GM15510 (cell line): ENCODE data around the gene WTAP.

ENCODE experiments used
- POLR2A ChIP-seq: IDR thresholded peaks from 3 replicates; pipeline ENCODE4 v1.6.1; 2011; ENCODE audit warnings: borderline replicate concordance; ENCODE audit not compliant: insufficient read length; ENCODE audit errors: extremely low read depth

WTAP gene

GRCh38 chr6:159777240-159777904 lies 50.1 kb downstream of the WTAP start:
- no peak for TF ChIP-seq POLR2A

DNA sequence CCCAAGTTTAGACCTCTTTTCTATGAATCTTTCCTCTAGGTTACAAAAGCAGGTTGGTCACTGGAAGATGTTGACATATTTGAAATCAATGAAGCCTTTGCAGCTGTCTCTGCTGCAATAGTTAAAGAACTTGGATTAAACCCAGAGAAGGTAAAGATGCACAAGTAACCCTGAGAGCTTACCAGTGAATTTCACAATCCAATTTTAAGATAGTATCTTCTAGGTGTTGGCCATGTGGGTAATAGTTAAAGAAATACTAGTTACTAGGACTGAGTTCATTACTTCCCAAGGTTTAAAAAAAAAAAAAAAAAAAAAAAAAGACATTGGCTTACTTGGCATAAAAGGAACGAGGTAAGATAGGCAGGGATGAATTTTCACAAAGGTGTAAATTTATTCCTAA lies 50.8 kb downstream of the WTAP start:
- TF ChIP-seq POLR2A: no peak

- TF ChIP-seq POLR2A: no peak
Measured at GRCh38 chr6:159778542-159779103, 51.3 kb downstream of the WTAP start.

- no peak for TF ChIP-seq POLR2A
Measured at GRCh38 chr6:159788276-159788675, 61.0 kb downstream of the WTAP start.

GRCh38 chr6:159788753-159789376 lies 61.6 kb downstream of the WTAP start:
- TF ChIP-seq POLR2A: no peak

DNA sequence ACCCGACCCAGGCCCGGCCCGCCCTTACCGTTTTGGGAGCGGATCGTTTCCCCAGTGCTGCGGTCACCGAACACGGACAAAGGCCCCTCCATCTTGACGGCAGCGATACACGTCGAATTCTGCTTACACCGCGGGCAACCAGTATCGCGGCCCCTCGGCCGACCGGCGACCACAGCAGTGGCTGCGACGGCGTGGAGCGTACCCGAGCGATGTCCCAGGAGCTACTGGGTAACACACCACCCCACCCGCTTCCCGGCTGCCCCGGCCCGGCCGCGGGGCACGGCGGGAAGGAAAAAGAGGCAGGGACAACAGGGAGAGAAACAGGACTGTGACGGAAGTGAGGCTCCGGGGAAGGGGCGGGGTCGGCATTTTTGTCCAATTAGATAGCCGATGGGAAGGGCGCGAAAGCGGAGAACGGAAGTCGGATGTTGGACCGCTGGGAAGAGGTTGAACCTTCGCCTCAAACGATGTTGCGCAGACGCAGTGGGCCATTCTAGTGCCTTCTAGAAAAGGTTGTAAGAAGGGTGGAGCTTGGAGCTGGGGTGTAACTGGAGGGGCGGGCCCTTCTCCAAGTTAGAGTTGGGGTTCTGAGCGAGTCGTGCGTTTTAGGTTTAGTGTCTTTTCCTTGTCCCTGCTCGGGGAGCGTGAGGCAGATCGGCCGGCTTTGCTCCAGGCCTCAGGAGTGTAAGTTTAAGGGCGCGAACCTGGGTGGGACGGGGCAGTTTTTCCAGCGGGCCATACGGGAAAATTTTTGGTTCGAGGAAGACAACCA lies 62.3 kb downstream of the WTAP start, which contains the start of gene TCP1:
Gene TCP1 (minus strand): TSS at position 226 of the 772 bp plus-strand sequence. CDS start 134 bp downstream, at position 92.
- TF ChIP-seq POLR2A: peak; percentile 97

DNA sequence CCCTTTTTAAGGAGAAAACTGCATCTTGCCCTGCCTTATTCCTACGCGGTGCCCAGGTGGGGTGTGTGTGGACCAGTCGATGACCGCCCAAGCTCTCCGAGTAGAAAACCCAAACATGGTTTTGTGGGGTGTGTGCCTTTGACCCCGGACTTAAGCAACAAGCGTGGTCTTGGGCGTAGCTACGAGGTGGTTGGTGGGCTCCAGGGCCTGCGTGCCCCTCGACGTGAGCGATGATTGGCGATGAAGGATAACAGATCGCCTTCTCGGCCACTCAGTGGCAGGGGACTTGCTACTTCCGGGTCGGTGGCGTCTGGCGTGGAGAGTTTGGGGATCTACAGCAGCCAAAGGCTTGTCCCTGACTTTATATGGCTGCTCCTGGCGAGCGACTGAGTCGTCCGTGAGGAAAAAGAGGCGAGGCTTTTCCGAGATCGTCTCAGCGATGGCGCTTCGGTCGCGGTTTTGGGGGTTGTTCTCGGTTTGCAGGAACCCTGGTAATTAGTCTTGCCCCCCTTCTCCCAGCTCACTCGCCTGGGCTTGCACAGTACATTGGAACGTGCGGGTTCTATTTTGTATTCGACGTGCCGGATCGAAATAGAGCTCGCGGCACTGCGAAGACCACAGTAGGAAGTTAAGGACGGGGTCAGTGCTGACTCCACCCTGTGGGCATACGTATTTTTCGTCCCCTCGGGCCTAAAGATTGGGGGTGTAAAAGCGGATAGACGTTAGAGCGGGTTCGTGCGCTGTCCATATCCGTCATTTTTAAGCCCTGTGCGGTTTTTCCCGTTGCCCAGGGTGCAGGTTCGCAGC lies 63.0 kb downstream of the WTAP start, which contains the start of gene MRPL18:
Gene MRPL18 (plus strand): TSS at position 319 of the 807 bp plus-strand sequence. CDS start 121 bp downstream, at position 440.
- TF ChIP-seq POLR2A: peak; percentile 60

- no peak for TF ChIP-seq POLR2A
Measured at GRCh38 chr6:159790956-159791598, 63.8 kb downstream of the WTAP start.

GRCh38 chr6:159797554-159797953 lies 70.2 kb downstream of the WTAP start:
- no peak for TF ChIP-seq POLR2A

GRCh38 chr6:159800141-159800865 lies 73.0 kb downstream of the WTAP start, which contains the start of gene PNLDC1:
Gene PNLDC1, plus strand, starts transcription at chr6:159800276. Its CDS starts 32 bp downstream, at chr6:159800308.
- TF ChIP-seq POLR2A: no peak

GRCh38 chr6:159801935-159802334 lies 74.6 kb downstream of the WTAP start:
- no peak for TF ChIP-seq POLR2A

- no peak for TF ChIP-seq POLR2A
Measured at GRCh38 chr6:159804504-159804903, 77.2 kb downstream of the WTAP start.

DNA sequence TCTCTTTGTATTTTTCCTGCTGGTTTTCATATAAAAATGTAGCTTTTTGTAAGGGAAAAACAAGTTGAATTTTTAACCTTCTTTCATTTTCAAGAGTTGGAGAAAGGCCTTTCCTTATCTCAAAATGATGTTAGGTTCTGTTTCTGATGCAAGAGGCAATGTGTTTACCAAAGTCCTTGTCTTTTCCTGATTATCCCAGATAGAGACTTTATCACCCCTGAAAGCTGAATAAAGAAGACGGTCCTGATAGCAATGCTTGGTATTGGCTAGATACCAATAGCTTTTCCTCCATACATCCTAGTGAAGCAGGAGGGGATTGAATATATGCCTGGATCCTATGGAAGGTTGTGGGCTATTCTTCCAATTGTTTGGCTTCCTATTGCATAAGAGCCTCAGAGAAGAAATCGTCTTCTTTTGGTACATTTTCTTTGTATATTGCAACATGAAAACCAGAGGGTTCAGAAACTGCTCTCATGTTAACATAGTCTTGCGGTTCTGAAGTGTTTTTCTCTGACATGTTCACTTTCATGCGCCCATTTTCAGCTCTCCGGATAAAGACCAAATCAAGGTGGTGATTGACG lies 78.2 kb downstream of the WTAP start:
- TF ChIP-seq POLR2A: no peak
